Neural crest cell (in vitro differentiated cells): ENCODE measurements around the gene MAST2. TPM values are rescaled to one million over a fixed set of nuclear protein-coding genes. Genes with fewer than 3 reads are reported as not detected.

ENCODE experiments used
- DNase-seq: peaks from one replicate; pipeline ENCODE4 v3.0.0; 2021; ENCODE audit warnings: low read depth, mixed read lengths, low spot score
- H3K27ac Mint-ChIP-seq: one replicate; pipeline ENCODE4 v1.8.0; 2021; ENCODE audit warnings: mild to moderate bottlenecking, mixed read lengths; ENCODE audit not compliant: unreplicated experiment
- H3K27me3 Mint-ChIP-seq: 2 replicates; pipeline ENCODE4 v1.8.0; 2021; ENCODE audit warnings: low read depth, mild to moderate bottlenecking, mixed read lengths
- H3K36me3 Mint-ChIP-seq: 2 replicates; pipeline ENCODE4 v1.8.0; 2021; ENCODE audit warnings: low read depth, mild to moderate bottlenecking, mixed read lengths
- H3K4me1 Mint-ChIP-seq: 2 replicates; pipeline ENCODE4 v1.8.0; 2021; ENCODE audit warnings: mixed read lengths
- H3K4me3 Mint-ChIP-seq: one replicate; pipeline ENCODE4 v1.8.0; 2021; ENCODE audit warnings: mild to moderate bottlenecking, mixed read lengths
- H3K9me3 Mint-ChIP-seq: 2 replicates; pipeline ENCODE4 v1.8.0; 2021; ENCODE audit warnings: mixed read lengths
- total RNA-seq: library from RNA; stranded (reverse); gene quantifications from 2 replicates; pipeline ENCODE4 v1.2.1, GENCODE V29; 2021
- TF ChIP-seq, protein P1 (sequence below): fragments of 200-600 bp; sonication (generic); conservative IDR thresholded peaks from 2 replicates; pipeline ENCODE4 v1.5.0; 2021; ENCODE audit warnings: antibody characterized with exemption, mild to moderate bottlenecking

MAST2 gene
- total RNA-seq, 1 donor from 2014 or later: 47.6 TPM

GRCh38 chr1:46076343-46076742 lies 272.9 kb downstream of the MAST2 start:
- no peaks in the 10 kb centered on the region for H3K27me3 Mint-ChIP-seq
- no peaks in the 10 kb centered on the region for H3K4me1 Mint-ChIP-seq
- H3K27ac Mint-ChIP-seq: no peak overlapping the region
- TF ChIP-seq, protein P1, sequence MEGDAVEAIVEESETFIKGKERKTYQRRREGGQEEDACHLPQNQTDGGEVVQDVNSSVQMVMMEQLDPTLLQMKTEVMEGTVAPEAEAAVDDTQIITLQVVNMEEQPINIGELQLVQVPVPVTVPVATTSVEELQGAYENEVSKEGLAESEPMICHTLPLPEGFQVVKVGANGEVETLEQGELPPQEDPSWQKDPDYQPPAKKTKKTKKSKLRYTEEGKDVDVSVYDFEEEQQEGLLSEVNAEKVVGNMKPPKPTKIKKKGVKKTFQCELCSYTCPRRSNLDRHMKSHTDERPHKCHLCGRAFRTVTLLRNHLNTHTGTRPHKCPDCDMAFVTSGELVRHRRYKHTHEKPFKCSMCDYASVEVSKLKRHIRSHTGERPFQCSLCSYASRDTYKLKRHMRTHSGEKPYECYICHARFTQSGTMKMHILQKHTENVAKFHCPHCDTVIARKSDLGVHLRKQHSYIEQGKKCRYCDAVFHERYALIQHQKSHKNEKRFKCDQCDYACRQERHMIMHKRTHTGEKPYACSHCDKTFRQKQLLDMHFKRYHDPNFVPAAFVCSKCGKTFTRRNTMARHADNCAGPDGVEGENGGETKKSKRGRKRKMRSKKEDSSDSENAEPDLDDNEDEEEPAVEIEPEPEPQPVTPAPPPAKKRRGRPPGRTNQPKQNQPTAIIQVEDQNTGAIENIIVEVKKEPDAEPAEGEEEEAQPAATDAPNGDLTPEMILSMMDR: no peak
- peaks cover 15% of the 10 kb centered on the region for H3K36me3 Mint-ChIP-seq
- H3K4me3 Mint-ChIP-seq: no peak overlapping the region
- DNase-seq: no peak
- H3K9me3 Mint-ChIP-seq: no peaks in the 10 kb centered on the region

GRCh38 chr1:46077644-46078043 lies 274.2 kb downstream of the MAST2 start:
- TF ChIP-seq, protein P1: no peak

DNA sequence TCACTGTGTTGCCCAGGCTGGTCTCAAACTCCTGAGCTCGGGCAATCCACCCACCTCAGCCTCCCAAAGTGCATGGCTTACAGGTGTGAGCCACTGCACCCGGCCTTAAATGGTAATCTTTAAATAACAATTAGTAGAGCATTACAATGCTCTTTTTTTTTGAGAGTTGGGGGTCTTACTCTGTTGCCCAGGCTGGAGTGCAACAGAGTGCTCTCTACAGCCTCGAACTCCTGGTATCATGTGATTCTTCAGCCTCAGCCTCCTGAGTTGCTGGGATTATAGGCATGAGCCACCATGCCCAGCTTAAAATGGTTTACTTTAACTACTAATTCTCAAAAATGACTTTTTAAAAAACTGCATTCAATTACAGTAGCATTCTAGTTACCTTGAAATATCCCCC lies 276.8 kb downstream of the MAST2 start:
- H3K4me3 Mint-ChIP-seq: no peak overlapping the region
- H3K27ac Mint-ChIP-seq: no peak overlapping the region
- peaks cover 3% of the 10 kb centered on the region for H3K9me3 Mint-ChIP-seq
- H3K4me1 Mint-ChIP-seq: peaks cover 8% of the 10 kb centered on the region
- TF ChIP-seq, protein P1: no peak
- no peak for DNase-seq
- peaks cover 16% of the 10 kb centered on the region for H3K36me3 Mint-ChIP-seq
- no peaks in the 10 kb centered on the region for H3K27me3 Mint-ChIP-seq

More at GRCh38 chr1:46077644-46078043, 274.2 kb downstream of the MAST2 start:
- Mint-ChIP-seq H3K27ac (no peak overlapping the region), H3K4me1 (peaks cover 8% of the 10 kb centered on the region), H3K9me3 (no peaks in the 10 kb centered on the region), H3K4me3 (no peak overlapping the region), H3K27me3 (no peaks in the 10 kb centered on the region), H3K36me3 (peaks cover 11% of the 10 kb centered on the region)
- DNase-seq: no peak

- no peak overlapping the region for H3K27ac Mint-ChIP-seq
- H3K9me3 Mint-ChIP-seq: peaks cover 3% of the 10 kb centered on the region
- H3K36me3 Mint-ChIP-seq: peaks cover 11% of the 10 kb centered on the region
- peaks cover 13% of the 10 kb centered on the region for H3K4me1 Mint-ChIP-seq
- no peak overlapping the region for H3K4me3 Mint-ChIP-seq
- no peaks in the 10 kb centered on the region for H3K27me3 Mint-ChIP-seq
- TF ChIP-seq, protein P1: no peak
- DNase-seq: no peak
Observed at GRCh38 chr1:46081206-46081605, 277.8 kb downstream of the MAST2 start.

DNA sequence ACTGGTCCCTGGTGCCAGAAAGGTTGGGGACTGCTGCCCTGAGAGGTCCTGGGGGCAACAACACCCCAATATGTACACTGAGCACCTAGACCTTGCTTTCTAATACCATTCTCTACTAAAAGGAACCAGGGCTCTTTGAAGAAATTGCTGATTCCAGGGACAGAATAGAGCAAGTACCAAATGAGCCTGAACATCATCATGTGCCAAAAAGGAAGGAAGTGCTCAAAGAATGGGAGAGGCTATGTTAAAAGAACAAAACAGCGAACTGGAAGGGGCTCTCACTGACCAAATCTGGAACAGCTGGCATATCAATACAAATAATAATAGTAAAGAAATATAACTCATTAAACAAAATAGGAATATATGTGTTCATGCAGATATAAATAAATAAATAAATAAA lies 278.2 kb downstream of the MAST2 start:
- Mint-ChIP-seq H3K4me3 (no peak overlapping the region), H3K27ac (no peak overlapping the region), H3K27me3 (no peaks in the 10 kb centered on the region), H3K9me3 (peaks cover 3% of the 10 kb centered on the region), H3K36me3 (peaks cover 11% of the 10 kb centered on the region), H3K4me1 (peaks cover 16% of the 10 kb centered on the region)
- TF ChIP-seq, protein P1: no peak
- DNase-seq: no peak

DNA sequence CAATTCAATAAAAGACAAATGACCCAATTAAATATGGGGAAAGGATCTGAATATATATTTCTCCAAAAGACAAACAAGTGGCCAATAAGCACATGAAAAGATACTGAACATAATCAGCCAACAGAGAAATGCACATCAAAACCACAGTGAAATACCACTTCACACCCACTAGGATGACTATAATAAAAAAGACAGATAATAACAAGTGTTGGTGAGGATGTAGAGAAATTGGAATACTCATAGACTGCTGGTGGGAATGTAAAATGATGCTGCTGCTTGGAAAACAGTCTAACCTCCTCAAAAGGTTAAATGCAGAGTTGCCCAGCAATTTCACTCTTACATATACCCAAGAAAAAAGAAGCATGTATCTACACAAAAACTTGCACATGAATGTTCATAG lies 280.2 kb downstream of the MAST2 start:
- Mint-ChIP-seq H3K27me3 (no peaks in the 10 kb centered on the region), H3K9me3 (peaks cover 3% of the 10 kb centered on the region), H3K4me3 (no peak overlapping the region), H3K36me3 (peaks cover 14% of the 10 kb centered on the region), H3K4me1 (peaks cover 28% of the 10 kb centered on the region), H3K27ac (no peak overlapping the region)
- TF ChIP-seq, protein P1: no peak
- no peak for DNase-seq
